Parathyroid adenoma (tissue), 2 donors: ENCODE measurements around the gene CSPG4.

ENCODE experiments used
- H2AFZ ChIP-seq: fragments of 300-600 bp; sonication (generic); one replicate; pipeline ENCODE4 v1.7.0; 2017; ENCODE audit warnings: antibody characterized with exemption, mild to moderate bottlenecking
- H3K27ac ChIP-seq: fragments of 300-600 bp; sonication (generic); one replicate; pipeline ENCODE4 v1.7.0; 2017
- H3K27me3 ChIP-seq: fragments of 300-600 bp; sonication (generic); one replicate; pipeline ENCODE4 v1.7.0; 2017; ENCODE audit warnings: low read length; ENCODE audit not compliant: control insufficient read depth, insufficient read depth
- H3K36me3 ChIP-seq: fragments of 300-600 bp; sonication (generic); one replicate; pipeline ENCODE4 v1.7.0; 2017; ENCODE audit warnings: low read length; ENCODE audit not compliant: control insufficient read depth, insufficient read depth
- H3K4me1 ChIP-seq: fragments of 300-600 bp; sonication (generic); one replicate; pipeline ENCODE4 v1.7.0; 2017; ENCODE audit warnings: control low read depth
- H3K4me2 ChIP-seq: fragments of 300-600 bp; sonication (generic); one replicate; pipeline ENCODE4 v1.7.0; 2017; ENCODE audit warnings: low read length
- H3K4me3 ChIP-seq: fragments of 300-600 bp; sonication (generic); one replicate; pipeline ENCODE4 v1.7.0; 2017; ENCODE audit warnings: low read depth, low read length
- H3K79me2 ChIP-seq: fragments of 300-600 bp; sonication (generic); one replicate; pipeline ENCODE4 v1.7.0; 2017; ENCODE audit warnings: control low read depth
- H3K9ac ChIP-seq: fragments of 300-600 bp; sonication (generic); one replicate; pipeline ENCODE4 v1.7.0; 2017; ENCODE audit warnings: mild to moderate bottlenecking
- H3K9me3 ChIP-seq: fragments of 300-600 bp; sonication (generic); one replicate; pipeline ENCODE4 v1.7.0; 2017; ENCODE audit warnings: low read length; ENCODE audit not compliant: control insufficient read depth
- CTCF ChIP-seq: fragments of 300-600 bp; sonication (generic); IDR thresholded peaks from one replicate; pipeline ENCODE4 v1.7.0; 2017; ENCODE audit warnings: antibody characterized with exemption, mild to moderate bottlenecking
- donor health status: primary hyperparathyroidism.

CSPG4 gene

GRCh38 chr15:75677465-75678323 is 35.0 kb downstream of the CSPG4 start:
- TF ChIP-seq CTCF = no peak
- no peak overlapping the region for H2AFZ ChIP-seq
- no peak overlapping the region for H3K4me3 ChIP-seq
- H3K36me3 ChIP-seq = no peaks in the 10 kb centered on the region
- no peak overlapping the region for H3K4me2 ChIP-seq
- H3K27me3 ChIP-seq = no peaks in the 10 kb centered on the region
- no peaks in the 10 kb centered on the region for H3K9me3 ChIP-seq
- H3K27ac ChIP-seq = no peak overlapping the region
- no peak overlapping the region for H3K9ac ChIP-seq
- H3K4me1 ChIP-seq = peaks cover 7% of the 10 kb centered on the region
- H3K79me2 ChIP-seq = no peaks in the 10 kb centered on the region

- Histone ChIP-seq H3K27me3 (no peaks in the 10 kb centered on the region), H3K4me3 (no peak overlapping the region), H3K4me1 (peaks cover 7% of the 10 kb centered on the region), H2AFZ (no peak overlapping the region), H3K36me3 (no peaks in the 10 kb centered on the region), H3K4me2 (no peak overlapping the region), H3K27ac (no peak overlapping the region), H3K9ac (no peak overlapping the region), H3K79me2 (no peaks in the 10 kb centered on the region), H3K9me3 (no peaks in the 10 kb centered on the region)
- TF ChIP-seq CTCF = no peak
These were observed 35.8 kb downstream of the CSPG4 start for GRCh38 chr15:75676688-75677464.

GRCh38 chr15:75675579-75676404 is 36.9 kb downstream of the CSPG4 start:
- H3K36me3 ChIP-seq = no peaks in the 10 kb centered on the region
- no peak overlapping the region for H2AFZ ChIP-seq
- no peaks in the 10 kb centered on the region for H3K9me3 ChIP-seq
- no peaks in the 10 kb centered on the region for H3K27me3 ChIP-seq
- H3K4me2 ChIP-seq = no peak overlapping the region
- no peak for TF ChIP-seq CTCF
- H3K9ac ChIP-seq = no peak overlapping the region
- peaks cover 7% of the 10 kb centered on the region for H3K4me1 ChIP-seq
- H3K79me2 ChIP-seq = no peaks in the 10 kb centered on the region
- H3K27ac ChIP-seq = no peak overlapping the region
- no peak overlapping the region for H3K4me3 ChIP-seq

- peaks cover 7% of the 10 kb centered on the region for H3K4me1 ChIP-seq
- no peak overlapping the region for H3K4me2 ChIP-seq
- no peak overlapping the region for H3K9ac ChIP-seq
- TF ChIP-seq CTCF = no peak
- H3K36me3 ChIP-seq = no peaks in the 10 kb centered on the region
- no peaks in the 10 kb centered on the region for H3K27me3 ChIP-seq
- H2AFZ ChIP-seq = no peak overlapping the region
- H3K4me3 ChIP-seq = no peak overlapping the region
- H3K27ac ChIP-seq = no peak overlapping the region
- H3K79me2 ChIP-seq = no peaks in the 10 kb centered on the region
- no peaks in the 10 kb centered on the region for H3K9me3 ChIP-seq
These were observed 38.3 kb downstream of the CSPG4 start for GRCh38 chr15:75674366-75674765.
